Heart right ventricle (tissue), 16 donors: ENCODE results near the gene RNASET2. TPM values are rescaled to one million over a fixed set of nuclear protein-coding genes. Genes with fewer than 3 reads are reported as not detected.

Source experiments
- ATAC-seq, 8 donors: fragments of 200-7000 bp; cut with Tn5 transposase; one replicate each; pipeline ENCODE4 v1.9.1; 2020; ENCODE audit warnings: mild to moderate bottlenecking in 8 of 8, moderate library complexity in 8 of 8, moderate number of reproducible peaks in 1 of 8
- DNase-seq, 2 donors: peaks; one replicate each; pipeline ENCODE4 v3.0.0-alpha.2; 2020
- H3K27ac ChIP-seq, 10 donors: fragments of 200-600 bp; sonication (generic) in 2 of 10; one replicate each; pipeline versions ENCODE4 v1.5.0 to v1.8.0; 2020 to 2022; ENCODE audit warnings: mild to moderate bottlenecking in 3 of 10
- H3K27me3 ChIP-seq, 7 donors: fragments of 200-600 bp; one replicate each; pipeline ENCODE4 v1.8.0; 2021 to 2022; ENCODE audit warnings: mild to moderate bottlenecking in 2 of 7
- H3K36me3 ChIP-seq, 9 donors: fragments of 200-600 bp; sonication (generic) in 1 of 9; one replicate each; pipeline versions ENCODE4 v1.5.0 to v1.8.0; 2020 to 2022; ENCODE audit warnings: mild to moderate bottlenecking in 2 of 9
- H3K4me1 ChIP-seq, 9 donors: fragments of 200-600 bp; sonication (generic) in 1 of 9; one replicate each; pipeline versions ENCODE4 v1.5.0 to v1.8.0; 2020 to 2022; ENCODE audit warnings: mild to moderate bottlenecking in 4 of 9
- H3K4me3 ChIP-seq, 10 donors: fragments of 200-600 bp; sonication (generic) in 2 of 10; one replicate each; pipeline versions ENCODE4 v1.5.0 to v1.8.0; 2020 to 2022; ENCODE audit warnings: mild to moderate bottlenecking in 7 of 10, moderate library complexity in 2 of 10
- H3K9me3 ChIP-seq, 11 donors: fragments of 200-600 bp in 10 of 11; sonication (generic) in 2 of 11; one replicate each; pipeline versions ENCODE4 v1.5.0 to v1.8.0; 2013 to 2022; ENCODE audit warnings: mild to moderate bottlenecking in 2 of 11, control low read depth in 1 of 11, moderate library complexity in 1 of 11
- WGBS, 2 donors: extraction: QIAGEN DNeasy Blood & Tissue Kit; methylation state at CpG; one replicate each; pipeline ENCODE4 v1.1.7; 2013; ENCODE audit warnings: inconsistent platforms in 1 of 2; 5-methylcytosine and 5-hydroxymethylcytosine counted together
- intact Hi-C, 10 donors: fragments of 100-400 bp; cut with DNase I; formaldehyde crosslinking; loops; one replicate each; pipeline versions ENCODE4 v1.11.1 to v1.14.2; 2022
- polyA plus RNA-seq, 2 donors: library from polyadenylated mRNA; stranded (reverse); fragments of 200-250 nt; gene quantifications; one replicate each; pipeline ENCODE4 v1.2.3, GENCODE V29; 2013
- total RNA-seq, 10 donors: library from RNA; stranded (reverse); fragmentation: NEBNext Ultra II Directional in 3 of 10; extraction: Animal tissue kit (Norgen Biotek cat#: 25700) in 3 of 10; gene quantifications; one replicate each; pipeline versions ENCODE4 v1.2.1 to v1.2.4, GENCODE V29; 2021 to 2023
- TF ChIP-seq, protein P1 (sequence below), 9 donors: fragments of 200-600 bp; sonication (generic) in 2 of 9; IDR thresholded peaks; one replicate each; pipeline versions ENCODE4 v1.5.0 to v1.8.0; 2021 to 2022; ENCODE audit warnings: antibody characterized with exemption in 9 of 9, mild to moderate bottlenecking in 5 of 9, moderate library complexity in 1 of 9
- donor health status: Arrhythmogenic right ventricular cardiomyopathy.
- donor health status: ischemic (EF 13 %, LVEDD 7.1; RV severe dilation, severe dysfunction).
- donor health status: healthy with polysubstance abuse.
- donor health status: DM: no; HTN: yes; CAD: no.
- donor health status: DM: no; HTN: no; CAD: no.
- donor health status: ischemic (EF 25% LVEDD 6.9; RV normal size, moderate dysfunction).
- donor health status: ischemic (EF 25% LVEDD 5.7; RV mildly dilated, moderate dysfunction).
- donor health status: healthy.
- donor health status: DM: yes; HTN: yes; CAD: no.
- donor health status: Ischemic cardiomyopathy.
- donor health status: ischemic (EF 35%, LVEDD 5.7; RV mildly dilated, moderate dysfunction).
- donor health status: nonischemic (EF 11% LVEDD 7.7; RV severe dilation, severe dysfunction).
- donor health status: DM: yes; HTN: yes; CAD: no.
- donor health status: PGD.
- donor health status: ischemic (EF 29% LVEDD 5.4; RV normal size, mild dysfunction).
- donor health status: nonischemic (EF 23%, LVEDD 6.1; RV moderate dilation, normal function).

Gene RNASET2
- total and polyA plus RNA-seq, 12 donors: 7.1 to 44.3 (median 12.1) TPM

DNA sequence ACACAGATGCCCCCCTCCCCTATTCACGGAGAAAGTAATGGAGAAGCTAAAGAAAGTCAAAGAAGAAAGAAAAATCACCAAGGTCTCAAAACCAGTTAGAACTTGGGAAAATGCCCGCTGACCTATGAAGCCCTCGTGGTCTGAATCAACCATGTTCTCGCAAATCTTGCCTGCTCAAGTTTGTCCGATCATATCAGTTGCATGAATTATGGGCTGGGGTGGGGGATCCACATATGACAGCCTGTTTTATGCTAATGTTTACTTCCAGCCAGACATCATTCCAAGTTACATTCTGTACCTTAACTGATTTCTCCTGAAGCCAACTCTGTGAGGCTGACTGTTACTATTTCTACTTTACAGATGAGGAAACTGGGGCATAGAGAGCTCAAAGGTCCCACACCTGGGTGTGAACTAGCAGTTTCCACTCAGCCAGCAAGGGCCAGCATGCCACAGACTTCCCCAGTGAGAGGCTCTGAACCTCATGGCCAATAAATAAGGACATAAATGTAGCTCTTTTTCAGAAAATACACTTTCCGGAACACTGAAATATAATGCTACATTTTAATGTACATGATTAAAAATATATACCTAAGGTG lies 2.1 kb downstream of the RNASET2 start:
- peak overlapping the region in 1 of 10 donors; percentile 3 for H3K27ac ChIP-seq
- TF ChIP-seq, protein P1, sequence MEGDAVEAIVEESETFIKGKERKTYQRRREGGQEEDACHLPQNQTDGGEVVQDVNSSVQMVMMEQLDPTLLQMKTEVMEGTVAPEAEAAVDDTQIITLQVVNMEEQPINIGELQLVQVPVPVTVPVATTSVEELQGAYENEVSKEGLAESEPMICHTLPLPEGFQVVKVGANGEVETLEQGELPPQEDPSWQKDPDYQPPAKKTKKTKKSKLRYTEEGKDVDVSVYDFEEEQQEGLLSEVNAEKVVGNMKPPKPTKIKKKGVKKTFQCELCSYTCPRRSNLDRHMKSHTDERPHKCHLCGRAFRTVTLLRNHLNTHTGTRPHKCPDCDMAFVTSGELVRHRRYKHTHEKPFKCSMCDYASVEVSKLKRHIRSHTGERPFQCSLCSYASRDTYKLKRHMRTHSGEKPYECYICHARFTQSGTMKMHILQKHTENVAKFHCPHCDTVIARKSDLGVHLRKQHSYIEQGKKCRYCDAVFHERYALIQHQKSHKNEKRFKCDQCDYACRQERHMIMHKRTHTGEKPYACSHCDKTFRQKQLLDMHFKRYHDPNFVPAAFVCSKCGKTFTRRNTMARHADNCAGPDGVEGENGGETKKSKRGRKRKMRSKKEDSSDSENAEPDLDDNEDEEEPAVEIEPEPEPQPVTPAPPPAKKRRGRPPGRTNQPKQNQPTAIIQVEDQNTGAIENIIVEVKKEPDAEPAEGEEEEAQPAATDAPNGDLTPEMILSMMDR (IDR thresholded peaks at IDR 0.05): no peak
- H3K4me3 ChIP-seq: peak overlapping the region in 1 of 10 donors; percentile 95
- H3K36me3 ChIP-seq: peaks cover 0 to 12% (median 0%) of the 10 kb centered on the region in 9 donors
- H3K9me3 ChIP-seq: no peaks in the 10 kb centered on the region
- WGBS, 2 donors: 92 to 95% methylated on average over 6 of the region's 6 CpGs
- no peak for DNase-seq
- intact Hi-C loops: loop anchor here in 6 of 10 donors (5.0 to 10.0 kb wide), 4 partner anchors 43 to 177 kb away; partner anchors contain the start of gene CEP43 (in 1 of the 6)
- no peak for ATAC-seq
- no peaks in the 10 kb centered on the region for H3K27me3 ChIP-seq
- peaks cover 7 to 69% (median 23%) of the 10 kb centered on the region in 9 donors for H3K4me1 ChIP-seq

DNA sequence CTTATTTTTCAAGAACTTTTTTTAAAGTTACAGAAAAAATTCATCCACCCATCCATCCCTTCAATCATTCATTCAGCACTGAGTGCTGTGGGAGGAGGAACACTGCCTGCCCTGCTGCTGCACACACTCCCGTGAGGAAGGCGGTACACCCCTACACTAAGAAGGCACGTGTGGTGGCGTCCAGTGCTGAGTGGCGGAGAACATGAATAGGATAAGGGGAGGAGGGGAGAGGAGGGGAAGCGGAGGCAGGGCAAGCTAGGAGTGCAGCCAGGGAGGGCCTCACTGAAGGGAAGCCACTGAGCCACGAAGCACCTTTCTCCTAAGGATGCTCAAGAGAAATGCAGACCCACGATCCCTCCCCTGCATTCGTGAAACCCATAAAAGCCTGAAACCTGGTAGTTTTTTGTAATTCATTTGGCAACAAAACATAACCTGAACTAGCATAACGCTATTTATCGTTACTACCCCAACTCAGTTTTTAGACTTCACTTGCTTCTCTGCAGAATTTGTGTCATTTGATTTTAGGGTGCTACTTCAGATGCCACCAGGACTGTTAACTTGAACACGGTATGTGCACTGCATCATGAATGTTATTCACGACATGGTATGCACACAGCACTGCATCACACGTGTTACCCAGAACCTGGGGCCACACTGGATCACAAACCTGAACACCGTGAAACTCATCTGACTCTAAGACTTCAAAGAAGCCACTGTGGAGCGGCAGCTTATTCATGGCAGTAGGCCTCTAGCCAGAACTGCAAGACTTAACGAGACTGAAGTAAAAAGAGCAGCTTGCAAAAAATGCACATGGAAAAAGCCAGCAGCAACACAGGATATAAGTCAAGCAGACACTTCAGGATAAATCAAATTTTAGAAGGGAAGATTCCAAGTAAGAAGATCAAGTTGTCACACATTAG lies 3.5 kb downstream of the RNASET2 start:
- Histone ChIP-seq H3K4me1 (peaks cover 7 to 61% (median 20%) of the 10 kb centered on the region in 9 donors), H3K9me3 (no peaks in the 10 kb centered on the region), H3K36me3 (peaks cover 0 to 21% (median 0%) of the 10 kb centered on the region in 9 donors), H3K4me3 (no peak overlapping the region), H3K27me3 (no peaks in the 10 kb centered on the region), H3K27ac (peak overlapping the region in 1 of 10 donors; percentile 86)
- WGBS, 2 donors: 89 to 91% methylated on average over 17 of the region's 17 CpGs
- TF ChIP-seq, protein P1 (IDR thresholded peaks at IDR 0.05): no peak
- ATAC-seq (no peak), DNase-seq (no peak)
- intact Hi-C loops: loop anchor here in 6 of 10 donors (5.0 to 10.0 kb wide), 4 partner anchors 44 to 176 kb away; partner anchors contain the start of gene CEP43 (in 1 of the 6)

DNA sequence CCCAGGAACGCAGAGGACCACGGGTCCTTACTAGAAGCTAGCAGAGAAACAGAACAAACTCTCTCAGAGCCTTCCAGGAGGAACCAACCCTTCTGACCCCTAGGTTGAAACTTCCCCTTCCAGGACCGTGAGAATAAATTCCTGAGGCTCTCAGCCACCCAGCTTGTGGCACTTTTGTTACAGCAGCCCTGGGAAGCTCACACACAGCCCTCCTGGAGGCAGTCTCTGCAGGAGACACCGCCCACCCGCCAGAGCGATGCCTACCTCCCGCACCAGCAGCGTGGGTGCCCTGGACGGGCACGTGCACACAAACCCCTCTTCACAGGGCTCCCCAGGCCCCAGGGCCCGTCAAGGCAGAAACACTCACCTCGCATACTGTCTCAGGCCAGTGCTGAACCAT lies 4.2 kb downstream of the RNASET2 start:
- WGBS, 2 donors: 86 to 93% methylated on average over 12 of the region's 12 CpGs
- H3K36me3 ChIP-seq: peaks cover 0 to 28% (median 0%) of the 10 kb centered on the region in 9 donors
- TF ChIP-seq, protein P1 (IDR thresholded peaks at IDR 0.05): no peak
- DNase-seq: no peak
- no peak overlapping the region for H3K4me3 ChIP-seq
- no peaks in the 10 kb centered on the region for H3K9me3 ChIP-seq
- no peak for ATAC-seq
- peak overlapping the region in 1 of 10 donors; percentile 86 for H3K27ac ChIP-seq
- intact Hi-C loops: loop anchor here in 6 of 10 donors (5.0 to 10.0 kb wide), 4 partner anchors 45 to 175 kb away; partner anchors contain the start of gene CEP43 (in 1 of the 6)
- peaks cover under 1 to 54% (median 14%) of the 10 kb centered on the region in 9 donors for H3K4me1 ChIP-seq
- H3K27me3 ChIP-seq: no peaks in the 10 kb centered on the region

GRCh38 chr6:166951670-166952060 lies 4.7 kb downstream of the RNASET2 start:
- WGBS, 2 donors: 82 to 88% methylated on average over 3 of the region's 3 CpGs
- TF ChIP-seq, protein P1 (IDR thresholded peaks at IDR 0.05): peak in 2 of 9 donors; percentile 10 to 30
- DNase-seq: no peak
- Histone ChIP-seq H3K9me3 (no peaks in the 10 kb centered on the region), H3K27ac (peak overlapping the region in 4 of 10 donors; percentile 83 to 89 (median 85)), H3K4me1 (peaks cover 0 to 54% (median 10%) of the 10 kb centered on the region in 9 donors), H3K36me3 (peaks cover 0 to 32% (median 0%) of the 10 kb centered on the region in 9 donors), H3K4me3 (peak overlapping the region in 2 of 10 donors; percentile 17 to 39), H3K27me3 (no peaks in the 10 kb centered on the region)
- intact Hi-C loops: loop anchor here in 8 of 10 donors (1.0 to 10.0 kb wide), 7 partner anchors 23 to 174 kb away; partner anchors contain the start of gene CEP43 (in 1 of the 8)
- no peak for ATAC-seq
